ENCODE measurements around the gene PRKCH.

PRKCH gene

DNA sequence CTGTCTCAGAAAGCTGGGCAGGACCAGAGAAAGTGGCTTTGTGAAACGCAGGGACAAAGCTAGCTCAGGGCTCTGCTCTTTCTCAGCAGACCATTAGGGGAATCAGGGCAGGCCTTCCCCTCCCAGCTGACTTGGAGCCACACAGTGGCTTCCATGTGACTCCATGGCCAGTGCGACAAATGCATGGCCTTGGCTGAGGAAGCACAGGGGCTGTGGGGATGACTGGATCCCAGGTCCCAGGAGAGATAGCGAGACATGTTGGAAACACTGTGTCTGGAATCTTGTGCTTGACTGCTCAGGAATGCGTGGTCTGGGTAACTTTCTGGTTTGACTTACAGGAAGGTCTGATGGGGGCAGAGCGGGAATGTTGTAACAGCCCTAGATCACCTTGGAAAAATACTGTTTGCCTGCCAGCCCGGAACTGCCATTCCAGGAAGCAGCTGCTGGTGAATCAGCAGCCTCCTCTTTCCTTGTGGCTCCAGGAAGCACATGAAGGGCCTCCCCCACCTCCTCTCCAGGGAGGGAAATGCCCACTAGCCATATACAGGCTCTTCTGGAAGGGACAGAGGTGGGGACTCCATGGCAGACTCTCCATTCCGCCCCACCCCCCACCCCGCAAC lies 240.4 kb downstream of the PRKCH start:
- Histone ChIP-seq H3K36me3 (ENCODE audit: control insufficient read depth, insufficient read depth, low read length) (no peaks in the 10 kb centered on the region), H3K4me1 (ENCODE audit: control insufficient read depth, insufficient read depth, low read length, poor library complexity, severe bottlenecking) (peaks cover 8% of the 10 kb centered on the region), H3K9me3 (ENCODE audit: control insufficient read depth, low read length) (no peaks in the 10 kb centered on the region), H3K4me3 (ENCODE audit: insufficient read depth, low read depth, low read length, poor library complexity, severe bottlenecking) (no peak overlapping the region), H3K27me3 (replicated peaks; ENCODE audit: control insufficient read depth, insufficient read depth, low read length, poor library complexity, severe bottlenecking) (no peaks in the 10 kb centered on the region), H3K27ac (ENCODE audit: insufficient read depth, low read length, poor library complexity, severe bottlenecking) (no peak overlapping the region)
- no peak for DNase-seq

DNA sequence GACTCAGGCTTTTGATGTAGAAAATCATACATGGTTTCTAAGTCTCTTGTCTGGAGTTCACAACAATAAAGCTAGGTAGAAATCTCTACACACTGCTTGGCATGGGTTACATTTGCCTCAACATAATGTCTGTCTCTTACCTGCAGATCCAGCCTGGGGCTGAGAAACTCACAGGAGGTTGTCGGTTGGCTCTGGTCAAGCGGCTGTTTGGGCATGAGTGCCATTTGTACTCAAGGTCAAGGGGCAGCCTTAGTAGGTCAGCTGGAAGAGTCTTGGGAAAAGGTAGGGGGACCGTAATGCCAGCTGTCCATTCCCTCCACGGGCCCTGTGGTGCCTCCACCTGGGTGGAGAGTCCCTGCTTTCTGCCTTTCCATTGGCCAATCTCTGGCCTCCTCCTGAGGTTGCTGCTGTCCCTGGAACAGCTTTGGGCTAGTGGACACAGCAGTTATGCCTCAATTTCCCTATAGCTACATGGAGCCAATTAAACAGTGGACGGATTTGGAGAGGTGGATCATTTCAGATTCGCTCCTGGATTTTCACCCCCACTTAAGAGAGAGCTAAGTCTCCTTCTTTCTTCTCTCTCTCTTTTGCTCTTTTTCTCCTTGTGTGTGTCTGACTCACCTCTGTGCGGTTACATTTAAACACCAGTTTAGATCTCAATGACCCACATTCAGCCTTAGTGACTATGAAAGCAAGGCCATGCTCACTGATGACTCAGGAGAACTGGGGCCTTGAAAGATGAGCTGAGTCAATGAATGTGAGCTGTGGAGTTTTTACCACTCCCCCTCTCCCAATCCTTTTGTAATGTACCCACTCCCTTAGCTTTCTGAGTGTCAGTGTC lies 241.2 kb downstream of the PRKCH start:
- H3K27me3 ChIP-seq (replicated peaks; ENCODE audit: control insufficient read depth, insufficient read depth, low read length, poor library complexity, severe bottlenecking): no peaks in the 10 kb centered on the region
- no peaks in the 10 kb centered on the region for H3K9me3 ChIP-seq (ENCODE audit: control insufficient read depth, low read length)
- peaks cover 8% of the 10 kb centered on the region for H3K4me1 ChIP-seq (ENCODE audit: control insufficient read depth, insufficient read depth, low read length, poor library complexity, severe bottlenecking)
- H3K36me3 ChIP-seq (ENCODE audit: control insufficient read depth, insufficient read depth, low read length): no peaks in the 10 kb centered on the region
- H3K27ac ChIP-seq (ENCODE audit: insufficient read depth, low read length, poor library complexity, severe bottlenecking): no peak overlapping the region
- H3K4me3 ChIP-seq (ENCODE audit: insufficient read depth, low read depth, low read length, poor library complexity, severe bottlenecking): no peak overlapping the region
- peak in 2 of 3 donors; percentile 10 to 16 for DNase-seq

DNA sequence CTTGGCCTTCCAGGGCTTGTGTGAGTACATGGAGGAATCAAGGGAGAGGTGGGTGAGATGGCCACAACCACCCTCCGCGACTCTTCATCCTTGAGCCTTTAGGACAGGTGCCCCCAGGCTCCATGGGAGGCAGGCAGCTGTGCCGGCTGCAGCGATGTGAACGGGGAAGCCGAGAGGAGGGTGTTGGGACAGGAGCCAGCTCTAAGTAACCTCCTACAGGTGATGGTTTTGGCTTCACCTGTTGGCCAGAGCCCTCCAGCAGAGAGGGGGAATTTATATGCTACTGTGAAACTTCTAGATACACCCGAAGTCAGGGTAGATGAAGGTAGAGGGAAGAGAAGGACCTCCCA lies 241.8 kb downstream of the PRKCH start:
- Histone ChIP-seq H3K4me1 (ENCODE audit: control insufficient read depth, insufficient read depth, low read length, poor library complexity, severe bottlenecking) (peaks cover 9% of the 10 kb centered on the region), H3K27ac (ENCODE audit: insufficient read depth, low read length, poor library complexity, severe bottlenecking) (no peak overlapping the region), H3K4me3 (ENCODE audit: insufficient read depth, low read depth, low read length, poor library complexity, severe bottlenecking) (no peak overlapping the region), H3K36me3 (ENCODE audit: control insufficient read depth, insufficient read depth, low read length) (no peaks in the 10 kb centered on the region), H3K9me3 (ENCODE audit: control insufficient read depth, low read length) (no peaks in the 10 kb centered on the region), H3K27me3 (replicated peaks; ENCODE audit: control insufficient read depth, insufficient read depth, low read length, poor library complexity, severe bottlenecking) (no peaks in the 10 kb centered on the region)
- no peak for DNase-seq

DNA sequence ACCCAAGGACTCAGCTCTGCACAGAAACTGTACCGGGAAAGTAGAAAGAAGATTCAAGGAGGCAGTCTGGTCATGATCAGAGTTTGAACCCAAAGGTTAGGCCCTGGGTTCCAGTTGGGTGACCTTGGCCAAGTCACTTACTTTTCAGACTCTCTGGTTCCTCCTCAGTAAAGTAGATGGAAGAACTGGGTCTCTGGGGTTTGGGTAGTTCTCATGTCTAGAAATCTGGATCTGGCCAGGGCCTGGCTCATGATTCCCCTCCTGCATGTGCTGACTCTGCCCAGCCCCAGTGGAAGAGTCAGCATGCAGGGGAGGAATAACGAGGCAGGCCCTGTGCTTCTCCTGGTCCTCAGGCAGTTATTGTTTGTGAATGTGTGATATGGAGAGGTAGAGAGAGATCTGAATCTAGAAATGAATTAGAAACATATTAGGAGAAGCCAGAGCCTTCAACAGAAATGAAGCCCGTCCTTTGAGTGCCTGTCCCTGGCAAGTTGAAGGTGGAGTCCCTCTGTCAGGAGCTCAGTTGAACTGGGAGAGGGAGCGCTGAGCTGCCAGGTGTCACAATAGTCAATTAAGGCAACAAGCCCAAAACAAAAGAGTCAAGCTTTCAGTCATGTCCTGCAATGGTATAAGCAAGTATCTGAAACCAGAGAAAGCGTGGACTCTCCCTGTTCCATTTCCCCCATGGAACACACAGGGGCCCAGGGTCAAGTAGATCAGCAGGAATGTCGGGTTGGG lies 242.7 kb downstream of the PRKCH start:
- Histone ChIP-seq H3K27me3 (replicated peaks; ENCODE audit: control insufficient read depth, insufficient read depth, low read length, poor library complexity, severe bottlenecking) (no peaks in the 10 kb centered on the region), H3K27ac (ENCODE audit: insufficient read depth, low read length, poor library complexity, severe bottlenecking) (no peak overlapping the region), H3K4me3 (ENCODE audit: insufficient read depth, low read depth, low read length, poor library complexity, severe bottlenecking) (no peak overlapping the region), H3K9me3 (ENCODE audit: control insufficient read depth, low read length) (no peaks in the 10 kb centered on the region), H3K36me3 (ENCODE audit: control insufficient read depth, insufficient read depth, low read length) (no peaks in the 10 kb centered on the region), H3K4me1 (ENCODE audit: control insufficient read depth, insufficient read depth, low read length, poor library complexity, severe bottlenecking) (peaks cover 16% of the 10 kb centered on the region)
- DNase-seq: no peak

DNA sequence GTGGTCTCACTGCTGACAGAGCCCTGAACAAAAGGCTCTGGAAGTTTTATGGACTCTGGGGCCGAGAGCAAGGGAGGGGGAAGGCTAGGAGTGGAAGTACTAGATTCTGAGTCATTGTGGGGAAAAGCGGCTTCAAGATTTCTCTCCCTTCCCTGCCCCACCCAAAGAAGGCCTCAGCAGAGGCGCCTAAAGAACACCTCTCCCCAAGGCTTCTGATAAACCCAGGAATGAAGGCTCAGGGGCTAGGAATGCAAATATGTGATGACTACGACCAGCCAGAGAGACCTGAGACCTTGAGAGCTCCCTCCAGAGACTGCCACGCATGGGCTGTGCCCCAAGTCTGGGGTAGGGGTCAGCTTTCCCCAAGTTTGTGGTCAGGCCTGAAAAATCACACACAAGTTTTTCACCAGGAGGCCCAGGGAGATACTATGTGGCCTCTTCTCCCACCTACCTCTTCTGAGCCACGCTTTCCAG lies 243.3 kb downstream of the PRKCH start:
- no peak for DNase-seq
- H3K4me1 ChIP-seq (ENCODE audit: control insufficient read depth, insufficient read depth, low read length, poor library complexity, severe bottlenecking): peaks cover 18% of the 10 kb centered on the region
- no peak overlapping the region for H3K27ac ChIP-seq (ENCODE audit: insufficient read depth, low read length, poor library complexity, severe bottlenecking)

DNA sequence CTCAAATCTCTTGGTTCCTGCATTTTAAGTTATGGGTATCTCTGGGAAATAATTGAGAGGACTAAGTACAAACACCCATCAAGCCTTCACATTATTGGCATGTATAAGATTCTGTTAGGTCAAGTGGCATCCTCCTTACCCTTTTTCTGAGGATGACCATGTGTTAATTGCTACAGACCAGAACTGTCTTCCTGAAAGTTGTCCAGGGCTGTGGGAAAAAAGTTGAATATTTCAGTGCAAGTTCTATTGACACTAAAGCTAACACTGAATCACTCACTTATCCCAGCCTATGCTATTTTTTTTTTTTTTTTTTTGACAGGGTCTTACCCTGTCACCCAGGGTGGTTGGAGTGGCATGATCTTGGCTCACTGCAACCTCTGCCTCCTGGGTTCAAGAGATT lies 243.8 kb downstream of the PRKCH start:
- no peaks in the 10 kb centered on the region for H3K36me3 ChIP-seq (ENCODE audit: control insufficient read depth, insufficient read depth, low read length)
- H3K27ac ChIP-seq (ENCODE audit: insufficient read depth, low read length, poor library complexity, severe bottlenecking): no peak overlapping the region
- H3K27me3 ChIP-seq (replicated peaks; ENCODE audit: control insufficient read depth, insufficient read depth, low read length, poor library complexity, severe bottlenecking): no peaks in the 10 kb centered on the region
- peaks cover 22% of the 10 kb centered on the region for H3K4me1 ChIP-seq (ENCODE audit: control insufficient read depth, insufficient read depth, low read length, poor library complexity, severe bottlenecking)
- no peak overlapping the region for H3K4me3 ChIP-seq (ENCODE audit: insufficient read depth, low read depth, low read length, poor library complexity, severe bottlenecking)
- no peak for DNase-seq
- no peaks in the 10 kb centered on the region for H3K9me3 ChIP-seq (ENCODE audit: control insufficient read depth, low read length)

More for the DNA sequence above, 243.3 kb downstream of the PRKCH start:
- Histone ChIP-seq H3K27me3 (replicated peaks; ENCODE audit: control insufficient read depth, insufficient read depth, low read length, poor library complexity, severe bottlenecking) (no peaks in the 10 kb centered on the region), H3K9me3 (ENCODE audit: control insufficient read depth, low read length) (no peaks in the 10 kb centered on the region), H3K36me3 (ENCODE audit: control insufficient read depth, insufficient read depth, low read length) (no peaks in the 10 kb centered on the region), H3K4me3 (ENCODE audit: insufficient read depth, low read depth, low read length, poor library complexity, severe bottlenecking) (no peak overlapping the region)

DNA sequence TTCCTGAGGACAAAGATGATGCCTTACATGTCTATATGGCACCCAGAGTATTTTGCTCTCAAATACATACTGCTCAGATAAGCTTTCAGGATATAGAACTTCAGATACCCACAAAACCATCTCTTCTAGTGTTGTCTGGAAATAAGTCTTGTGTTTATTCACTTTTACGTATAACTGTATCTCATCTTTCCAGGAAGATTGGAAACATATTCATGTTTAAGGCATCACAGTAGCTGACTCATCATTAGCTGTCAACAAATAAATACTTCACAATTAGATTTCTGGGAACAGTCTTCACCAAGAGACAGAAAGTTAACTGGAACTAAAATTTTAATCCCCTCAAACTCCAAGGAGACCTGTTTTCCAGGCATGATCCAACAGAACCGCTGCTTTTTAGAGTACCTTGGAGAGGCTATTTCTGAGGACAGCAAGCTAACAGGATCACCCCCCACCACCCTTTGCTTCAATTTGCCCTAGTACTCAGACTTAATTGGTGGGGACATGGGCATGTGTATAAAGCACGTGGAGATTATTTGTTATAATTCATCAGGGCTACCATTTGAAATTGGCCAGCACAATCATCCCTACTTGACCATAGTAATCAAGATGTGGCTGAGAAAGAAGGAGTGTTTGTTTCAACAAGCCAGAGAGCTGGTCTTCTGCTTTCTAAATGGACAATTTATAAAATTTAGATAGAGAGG lies 244.6 kb downstream of the PRKCH start:
- no peak overlapping the region for H3K4me3 ChIP-seq (ENCODE audit: insufficient read depth, low read depth, low read length, poor library complexity, severe bottlenecking)
- H3K27ac ChIP-seq (ENCODE audit: insufficient read depth, low read length, poor library complexity, severe bottlenecking): no peak overlapping the region
- H3K4me1 ChIP-seq (ENCODE audit: control insufficient read depth, insufficient read depth, low read length, poor library complexity, severe bottlenecking): peaks cover 28% of the 10 kb centered on the region
- no peaks in the 10 kb centered on the region for H3K9me3 ChIP-seq (ENCODE audit: control insufficient read depth, low read length)
- no peaks in the 10 kb centered on the region for H3K27me3 ChIP-seq (replicated peaks; ENCODE audit: control insufficient read depth, insufficient read depth, low read length, poor library complexity, severe bottlenecking)
- DNase-seq: no peak
- no peaks in the 10 kb centered on the region for H3K36me3 ChIP-seq (ENCODE audit: control insufficient read depth, insufficient read depth, low read length)

DNA sequence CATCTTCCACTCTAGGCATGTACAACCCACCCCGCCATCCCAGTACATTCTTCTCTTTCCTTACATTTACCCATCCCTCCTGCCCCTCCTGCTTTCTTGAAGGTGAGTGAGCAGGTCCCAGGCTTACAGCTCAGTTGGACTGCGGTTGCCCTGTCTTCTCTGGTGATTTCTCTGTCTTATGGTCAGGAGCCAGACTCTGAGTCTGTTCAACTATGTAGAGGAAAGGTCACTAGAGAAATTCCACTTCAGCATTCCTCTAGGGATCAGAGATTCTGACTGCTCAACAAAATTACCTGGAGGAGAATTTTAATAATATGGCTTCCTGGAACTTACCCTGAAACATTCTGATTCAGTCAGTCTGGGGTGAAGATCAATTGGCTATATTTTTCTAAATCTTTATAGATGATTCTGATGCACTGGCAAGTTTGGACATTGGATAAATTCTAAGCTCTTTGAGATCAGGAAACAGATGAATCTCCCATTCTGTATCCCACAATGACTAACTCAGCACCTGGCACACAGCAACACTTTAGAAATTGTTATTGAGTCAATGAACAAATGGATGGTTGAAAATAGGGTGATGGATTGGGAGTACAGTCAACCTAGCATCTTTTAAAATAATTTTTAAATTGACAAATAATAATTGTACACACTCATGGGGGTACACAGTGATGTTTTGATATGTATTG lies 245.3 kb downstream of the PRKCH start:
- Histone ChIP-seq H3K9me3 (ENCODE audit: control insufficient read depth, low read length) (no peaks in the 10 kb centered on the region), H3K4me1 (ENCODE audit: control insufficient read depth, insufficient read depth, low read length, poor library complexity, severe bottlenecking) (peaks cover 28% of the 10 kb centered on the region), H3K27me3 (replicated peaks; ENCODE audit: control insufficient read depth, insufficient read depth, low read length, poor library complexity, severe bottlenecking) (no peaks in the 10 kb centered on the region), H3K27ac (ENCODE audit: insufficient read depth, low read length, poor library complexity, severe bottlenecking) (no peak overlapping the region), H3K36me3 (ENCODE audit: control insufficient read depth, insufficient read depth, low read length) (no peaks in the 10 kb centered on the region), H3K4me3 (ENCODE audit: insufficient read depth, low read depth, low read length, poor library complexity, severe bottlenecking) (no peak overlapping the region)
- DNase-seq: no peak

DNA sequence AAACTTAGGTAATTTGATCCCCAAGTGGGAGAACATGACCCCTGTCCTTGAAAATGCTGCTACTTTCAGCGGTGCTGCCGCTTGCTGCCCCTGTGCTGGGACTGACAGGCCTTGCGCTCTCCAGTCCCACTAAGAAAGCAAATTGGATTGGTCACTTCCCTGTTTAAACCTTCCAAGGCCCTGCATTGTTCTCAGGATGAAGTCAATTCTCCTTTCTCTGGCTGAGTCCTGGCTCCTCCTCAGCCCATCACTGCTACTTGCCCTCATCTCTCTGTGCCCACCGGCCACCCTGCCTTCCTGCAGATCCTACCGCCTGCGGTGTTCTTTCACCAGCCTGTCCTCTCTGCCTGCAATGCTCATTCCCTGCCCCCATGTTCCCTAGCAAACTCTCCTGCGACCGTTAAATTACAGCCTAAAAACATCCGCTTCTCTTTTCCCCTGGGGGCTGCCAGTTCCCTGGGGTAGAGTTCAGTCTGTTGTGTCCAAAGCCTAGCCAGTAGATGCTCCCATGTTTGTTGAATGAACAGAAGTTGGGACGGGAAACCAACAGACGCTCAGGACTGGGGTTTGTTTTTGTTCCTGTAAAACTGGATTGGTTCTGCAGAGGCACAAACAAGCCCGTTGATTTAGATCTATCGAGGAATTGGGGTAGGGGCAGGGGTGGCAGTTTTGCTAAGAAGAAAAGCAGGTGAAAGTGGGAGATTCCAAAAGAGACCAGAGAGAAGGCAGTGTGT lies 246.6 kb downstream of the PRKCH start:
- peaks cover 22% of the 10 kb centered on the region for H3K4me1 ChIP-seq (ENCODE audit: control insufficient read depth, insufficient read depth, low read length, poor library complexity, severe bottlenecking)
- no peaks in the 10 kb centered on the region for H3K9me3 ChIP-seq (ENCODE audit: control insufficient read depth, low read length)
- no peak for DNase-seq
- H3K27ac ChIP-seq (ENCODE audit: insufficient read depth, low read length, poor library complexity, severe bottlenecking): no peak overlapping the region
- H3K4me3 ChIP-seq (ENCODE audit: insufficient read depth, low read depth, low read length, poor library complexity, severe bottlenecking): peak overlapping the region; percentile 28
- H3K36me3 ChIP-seq (ENCODE audit: control insufficient read depth, insufficient read depth, low read length): no peaks in the 10 kb centered on the region
- no peaks in the 10 kb centered on the region for H3K27me3 ChIP-seq (replicated peaks; ENCODE audit: control insufficient read depth, insufficient read depth, low read length, poor library complexity, severe bottlenecking)
